Right lung (tissue), 5 donors: Measurements from ENCODE around the gene PIAS3. TPM values are rescaled to one million over a fixed set of nuclear protein-coding genes. Genes with fewer than 3 reads are reported as not detected.
"Not testable (repeated sequence)": the region's sequence is repeated elsewhere in the genome, so short reads cannot be mapped to it uniquely, and the experiment has no call there.

Source experiments
- DNase-seq, 2 donors: peaks; one replicate each; pipeline ENCODE4 v3.0.0-alpha.2; 2013
- polyA plus RNA-seq, 5 donors: library from polyadenylated mRNA; unstranded; fragments of 120-200 nt; gene quantifications; one replicate each; pipeline versions ENCODE4 v1.2.1 to v1.2.3, GENCODE V29; 2013; ENCODE audit warnings: inconsistent platforms in 1 of 5, low replicate concordance in 1 of 5; ENCODE audit not compliant: insufficient read length in 5 of 5, insufficient read depth in 1 of 5

Gene PIAS3
- polyA plus RNA-seq, 5 donors = 60.7 to 87.1 (median 79.4) TPM

GRCh38 chr1:145827966-145828365, 30.9 kb downstream of the PIAS3 start:
- no peak for DNase-seq

GRCh38 chr1:145826030-145826429, 32.9 kb downstream of the PIAS3 start:
- no peak for DNase-seq

- DNase-seq = no peak
Measured at GRCh38 chr1:145824499-145824842, 34.4 kb downstream of the PIAS3 start.

DNA sequence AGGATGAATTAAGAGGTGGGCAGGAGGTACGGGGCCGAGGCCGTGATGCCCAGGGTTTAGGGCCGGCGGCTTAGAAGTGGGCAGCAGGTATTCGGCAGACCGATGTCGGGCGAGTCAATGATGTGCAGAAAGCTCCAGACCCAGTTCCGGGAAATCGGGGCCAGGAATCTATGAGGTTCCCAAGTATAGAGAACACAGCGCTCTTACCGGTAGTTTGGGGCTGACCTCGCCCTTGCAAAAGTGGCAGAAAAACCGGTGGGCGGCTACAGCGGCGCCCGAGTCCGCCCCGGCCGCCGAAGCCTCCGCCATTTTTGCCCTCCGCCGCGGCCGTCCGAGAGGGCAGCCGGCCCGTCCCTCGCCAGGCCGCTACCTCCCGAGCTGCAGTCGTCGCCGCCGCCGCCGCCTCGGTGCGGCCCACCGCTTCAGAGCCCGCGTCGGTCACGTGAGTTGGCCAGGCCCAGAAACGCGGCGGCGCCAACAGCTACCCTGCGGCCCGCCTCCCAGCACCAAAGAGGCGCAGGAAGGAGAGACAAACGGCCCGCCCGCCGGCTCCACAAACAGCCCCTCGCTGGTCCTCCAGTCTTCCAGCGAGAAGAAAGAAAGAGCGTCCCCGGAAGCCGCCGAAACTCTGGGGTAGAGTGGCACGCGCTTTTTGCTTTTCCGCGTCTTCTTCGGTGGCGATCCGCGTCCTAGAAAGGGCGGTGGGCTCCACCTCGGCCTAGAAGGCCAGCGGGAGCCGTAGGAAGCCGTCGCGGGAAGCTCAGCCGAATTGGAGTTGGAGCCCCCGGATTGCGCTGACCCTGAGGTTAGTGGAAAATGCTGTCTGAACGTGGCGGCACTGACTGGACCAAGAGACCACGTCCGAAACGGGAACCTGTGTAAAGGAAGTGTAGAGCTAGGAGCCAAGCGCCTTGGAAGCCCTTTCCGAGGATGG, 35.0 kb downstream of the PIAS3 start, which contains the start of the genes POLR3C and RNF115:
POLR3C (plus strand) TSS at position 636 of the 934 bp plus-strand sequence. CDS start 1,577 bp downstream, outside the sequence.
RNF115 (minus strand) TSS at position 531 of the 934 bp plus-strand sequence; CDS start at position 309, 222 bp downstream.
- DNase-seq = peak; percentile 86 to 88

DNA sequence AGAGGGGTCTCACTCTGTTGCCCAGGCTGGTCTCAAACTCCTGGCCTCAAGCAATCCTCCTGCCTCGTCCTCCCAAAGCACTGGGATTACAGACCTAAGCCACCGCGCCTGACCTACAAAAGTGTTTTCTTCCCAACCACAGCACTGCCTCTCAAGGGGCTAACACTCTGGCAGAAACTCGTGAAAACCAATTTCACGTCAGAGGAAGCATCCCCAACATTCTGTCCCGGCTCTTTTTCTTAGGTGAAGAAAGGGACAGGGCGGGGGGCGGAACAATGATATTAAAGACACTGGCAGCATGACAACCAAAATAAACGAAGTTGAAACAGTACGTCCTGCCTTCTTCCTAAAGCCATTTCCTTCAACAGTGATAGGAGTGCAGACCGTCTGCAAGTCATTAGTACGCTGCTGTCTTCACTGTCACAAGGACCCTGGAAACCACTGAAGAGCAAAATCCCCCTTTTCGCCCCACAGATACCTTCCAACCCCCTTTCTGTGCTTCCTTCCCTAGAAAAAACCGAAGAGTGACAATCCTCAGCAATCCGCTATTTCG, 36.0 kb downstream of the PIAS3 start:
- not testable (repeated sequence) for DNase-seq

DNA sequence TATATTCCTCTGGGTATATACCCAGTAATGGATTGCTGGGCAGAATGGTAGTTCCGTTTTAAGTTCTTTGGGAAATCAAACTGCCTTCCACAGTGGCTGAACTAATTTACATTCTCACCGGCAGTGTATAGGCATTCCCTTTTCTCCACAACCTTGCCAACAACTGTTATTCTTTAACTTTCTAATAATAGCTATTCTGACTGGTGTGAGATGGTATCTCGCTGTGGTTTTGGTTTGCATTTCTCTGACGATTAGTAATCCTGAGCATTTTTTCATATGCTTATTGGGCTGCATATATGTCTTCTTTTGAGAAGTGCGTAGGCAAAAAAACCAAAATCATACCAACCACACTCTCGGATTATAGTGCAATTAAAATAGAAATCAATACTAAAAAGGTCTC, 40.8 kb downstream of the PIAS3 start:
- DNase-seq = not testable (repeated sequence)

- not testable (repeated sequence) for DNase-seq
Measured at GRCh38 chr1:145812977-145813810, 45.7 kb downstream of the PIAS3 start.

- DNase-seq = no peak
Measured at GRCh38 chr1:145806844-145807243, 52.0 kb downstream of the PIAS3 start.

- DNase-seq = no peak
Measured at GRCh38 chr1:145806408-145806807, 52.5 kb downstream of the PIAS3 start.

GRCh38 chr1:145805057-145805456, 53.8 kb downstream of the PIAS3 start:
- DNase-seq = no peak

DNA sequence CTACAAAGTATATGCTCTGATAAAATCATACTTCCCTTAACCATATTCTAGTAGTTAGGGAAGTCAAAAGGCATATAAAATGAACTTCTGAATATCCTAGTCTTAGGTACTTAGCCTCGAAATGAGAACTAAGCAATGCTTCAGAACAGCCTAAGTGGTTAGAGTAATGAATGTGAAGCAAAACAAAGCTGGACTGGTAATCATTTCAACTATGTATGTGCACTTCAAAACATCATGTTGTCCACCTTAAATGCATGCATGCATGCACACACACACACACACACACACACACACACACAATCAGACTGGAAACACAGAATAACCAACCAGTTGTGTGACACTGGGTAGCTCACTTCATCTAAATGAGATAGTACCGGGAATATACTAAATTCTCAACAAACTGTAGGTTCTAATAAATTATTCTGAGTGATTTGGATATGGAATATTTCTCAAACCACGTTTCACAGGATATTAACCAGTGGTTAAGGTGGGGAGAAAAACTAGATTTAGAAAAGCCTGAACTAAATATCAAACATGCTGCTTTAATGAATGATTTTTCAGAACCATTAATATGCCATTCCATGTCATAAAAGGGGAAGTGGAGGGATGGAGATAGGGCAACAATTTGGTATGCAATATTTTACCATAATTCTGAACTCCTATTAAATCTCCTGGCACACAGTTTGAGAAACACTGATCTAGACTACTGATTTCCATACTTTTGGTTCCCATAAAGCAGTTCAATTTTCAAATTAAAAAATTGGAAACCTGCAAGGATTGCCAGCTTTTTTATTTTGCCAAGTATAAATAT, 54.4 kb downstream of the PIAS3 start:
- no peak for DNase-seq

DNA sequence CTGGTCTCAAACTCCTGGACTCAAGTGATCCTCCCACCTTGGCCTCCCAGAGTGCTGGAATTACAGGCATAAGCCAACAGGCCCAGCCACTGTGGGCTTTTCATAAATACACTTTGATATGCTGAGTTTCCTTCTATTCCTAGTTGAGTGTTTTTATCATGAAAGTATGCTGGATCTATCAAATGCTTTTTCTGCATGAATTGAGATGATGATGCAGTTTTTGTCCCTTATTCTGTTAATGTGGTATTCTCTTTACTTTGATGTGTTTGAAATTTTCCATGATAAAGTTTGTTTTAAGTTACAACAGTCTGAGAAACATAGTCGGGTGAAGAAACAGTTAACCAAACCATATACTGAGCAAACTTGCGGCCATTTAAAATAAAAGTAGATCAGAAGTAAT, 59.1 kb downstream of the PIAS3 start:
- no peak for DNase-seq

Other genes starting within 250 kb of the PIAS3 start
- gene PDZK1, start 151.7 kb downstream of the PIAS3 start, polyA plus RNA-seq = 1 to 10 TPM; 1.3 to 2.9 (median 2.5) TPM
- gene CD160, start 139.6 kb downstream of the PIAS3 start, polyA plus RNA-seq = 1 to 10 TPM; 1.5 to 3.3 (median 2.2) TPM
- gene RNF115, start 35.0 kb downstream of the PIAS3 start, polyA plus RNA-seq = 10 to 100 TPM; 13.8 to 19.9 (median 18.1) TPM
- gene POLR3C, start 34.9 kb downstream of the PIAS3 start, polyA plus RNA-seq = 10 to 100 TPM; 28.5 to 37.7 (median 35.9) TPM
- 10 to 100 TPM in 3 of 5 donors, 1 to 10 TPM in 2; 8.7 to 11.7 (median 10.5) TPM for gene NUDT17, start 13.5 kb downstream of the PIAS3 start, polyA plus RNA-seq
- gene ANKRD35, start 26.8 kb upstream of the PIAS3 start, polyA plus RNA-seq = 1 to 10 TPM; 3.7 to 5.5 (median 4.3) TPM
- 1 to 10 TPM; 2.5 to 4.1 (median 2.9) TPM for gene ITGA10, start 51.0 kb upstream of the PIAS3 start, polyA plus RNA-seq
- gene PEX11B, start 59.6 kb upstream of the PIAS3 start, polyA plus RNA-seq = 10 to 100 TPM; 48.6 to 52.8 (median 50.1) TPM
- 100 to 1,000 TPM; 183 to 197 (median 186) TPM for gene RBM8A, start 68.4 kb upstream of the PIAS3 start, polyA plus RNA-seq
- gene LIX1L, start 98.9 kb upstream of the PIAS3 start, polyA plus RNA-seq = 10 to 100 TPM; 36.4 to 45.1 (median 43.7) TPM
- gene ANKRD34A, start 105.5 kb upstream of the PIAS3 start, polyA plus RNA-seq = 1 to 10 TPM in 2 of 5 donors, under 1 TPM in 3; 0.68 to 1.5 (median 0.90) TPM
- gene POLR3GL, start 105.6 kb upstream of the PIAS3 start, polyA plus RNA-seq = 10 to 100 TPM; 42.3 to 54.6 (median 45.7) TPM
- gene TXNIP, start 137.5 kb upstream of the PIAS3 start, polyA plus RNA-seq = 100 to 1,000 TPM; 298 to 564 (median 375) TPM
- gene HJV, start 162.7 kb upstream of the PIAS3 start, polyA plus RNA-seq = 1 to 10 TPM in 1 of 5 donors, under 1 TPM in 2, not detected in 2; 0.39 to 7.1 (median 0.77) TPM